GM18526 (cell line): ENCODE measurements around the gene BRK1.

ENCODE experiments used
- POLR2A ChIP-seq: IDR thresholded peaks from 3 replicates; pipeline ENCODE4 v1.6.1; 2011; ENCODE audit not compliant: insufficient read length; ENCODE audit errors: extremely low read depth

The BRK1 gene

GRCh38 chr3:10140996-10141546 is 25.6 kb downstream of the BRK1 start:
- no peak for TF ChIP-seq POLR2A

- no peak for TF ChIP-seq POLR2A
Observed at GRCh38 chr3:10142707-10143560, 27.5 kb downstream of the BRK1 start.

GRCh38 chr3:10145685-10146084 is 30.2 kb downstream of the BRK1 start:
- no peak for TF ChIP-seq POLR2A

- no peak for TF ChIP-seq POLR2A
Observed at GRCh38 chr3:10149226-10149625, 33.8 kb downstream of the BRK1 start.

- no peak for TF ChIP-seq POLR2A
Observed at GRCh38 chr3:10150987-10151386, 35.5 kb downstream of the BRK1 start.

- no peak for TF ChIP-seq POLR2A
Observed at GRCh38 chr3:10154335-10155122, 39.1 kb downstream of the BRK1 start.

- TF ChIP-seq POLR2A, result no peak
Observed at GRCh38 chr3:10155123-10155472, 39.6 kb downstream of the BRK1 start.

- no peak for TF ChIP-seq POLR2A
Observed at GRCh38 chr3:10155658-10156057, 40.2 kb downstream of the BRK1 start.

GRCh38 chr3:10157031-10157430 is 41.6 kb downstream of the BRK1 start:
- TF ChIP-seq POLR2A, result no peak

- TF ChIP-seq POLR2A, result no peak
Observed at GRCh38 chr3:10160346-10160745, 44.9 kb downstream of the BRK1 start.

- TF ChIP-seq POLR2A, result no peak
Observed at GRCh38 chr3:10160925-10161324, 45.5 kb downstream of the BRK1 start.

GRCh38 chr3:10162185-10162584 is 46.7 kb downstream of the BRK1 start:
- no peak for TF ChIP-seq POLR2A

GRCh38 chr3:10164546-10165393 is 49.3 kb downstream of the BRK1 start, which contains the start of gene IRAK2:
TSS of gene IRAK2 (plus strand) at chr3:10164919. CDS start at chr3:10164955, 36 bp downstream.
- TF ChIP-seq POLR2A, result peak; percentile 34

- no peak for TF ChIP-seq POLR2A
Observed at GRCh38 chr3:10166213-10166604, 50.7 kb downstream of the BRK1 start.

GRCh38 chr3:10169000-10169496 is 53.6 kb downstream of the BRK1 start:
- no peak for TF ChIP-seq POLR2A

- no peak for TF ChIP-seq POLR2A
Observed at GRCh38 chr3:10170915-10171478, 55.5 kb downstream of the BRK1 start.
